Liver (tissue), 9 donors: ENCODE measurements around the gene CDKN1B. TPM values are rescaled to one million over a fixed set of nuclear protein-coding genes. Genes with fewer than 3 reads are reported as not detected.

Experiments
- DNase-seq: peaks from one replicate; pipeline ENCODE4 v3.0.0-alpha.2; 2017; ENCODE audit warnings: low spot score
- H3K27ac ChIP-seq, 2 donors: one replicate each; pipeline ENCODE4 v1.7.0; 2013; ENCODE audit warnings: inconsistent platforms in 2 of 2, low read length in 2 of 2, control low read depth in 1 of 2, low read depth in 1 of 2, mild to moderate bottlenecking in 1 of 2
- H3K27me3 ChIP-seq, 4 donors: one replicate each; pipeline versions ENCODE4 v1.6.1 to v1.7.0; 2013; ENCODE audit warnings: low read length in 3 of 4, inconsistent platforms in 1 of 4, mild to moderate bottlenecking in 1 of 4, moderate library complexity in 1 of 4; ENCODE audit not compliant: control insufficient read depth in 4 of 4, insufficient read depth in 4 of 4
- H3K36me3 ChIP-seq, 4 donors: one replicate each; pipeline versions ENCODE4 v1.6.1 to v1.7.0; 2013; ENCODE audit warnings: low read length in 3 of 4, mild to moderate bottlenecking in 3 of 4, low read depth in 1 of 4, moderate library complexity in 1 of 4; ENCODE audit not compliant: control insufficient read depth in 4 of 4, insufficient read depth in 3 of 4
- H3K4me1 ChIP-seq, 4 donors: one replicate each; pipeline versions ENCODE4 v1.6.1 to v1.7.0; 2013; ENCODE audit warnings: low read length in 3 of 4, mild to moderate bottlenecking in 3 of 4, moderate library complexity in 1 of 4; ENCODE audit not compliant: control insufficient read depth in 4 of 4, insufficient read depth in 4 of 4
- H3K4me3 ChIP-seq, 3 donors: one replicate each; pipeline versions ENCODE4 v1.6.1 to v1.7.0; 2013; ENCODE audit warnings: low read length in 3 of 3, control low read depth in 1 of 3, low read depth in 1 of 3, mild to moderate bottlenecking in 1 of 3
- H3K9ac ChIP-seq, 2 donors: one replicate each; pipeline ENCODE4 v1.7.0; 2013; ENCODE audit warnings: low read length in 2 of 2, mild to moderate bottlenecking in 2 of 2, moderate library complexity in 2 of 2, control low read depth in 1 of 2, low read depth in 1 of 2
- H3K9me3 ChIP-seq, 4 donors: one replicate each; pipeline versions ENCODE4 v1.6.1 to v1.7.0; 2013; ENCODE audit warnings: low read length in 3 of 4; ENCODE audit not compliant: control insufficient read depth in 4 of 4
- EGR1 ChIP-seq, 2 donors: IDR thresholded peaks; 2 replicates each; pipeline ENCODE4 v1.6.1; 2016 to 2018; ENCODE audit warnings: antibody characterized with exemption in 2 of 2, low read depth in 2 of 2
- FOXA1 ChIP-seq: IDR thresholded peaks from 2 replicates; pipeline ENCODE4 v1.6.1; 2016; ENCODE audit warnings: antibody characterized with exemption
- FOXA2 ChIP-seq: IDR thresholded peaks from 2 replicates; pipeline ENCODE4 v1.6.1; 2016; ENCODE audit warnings: antibody characterized with exemption
- GABPA ChIP-seq, 2 donors: IDR thresholded peaks in 1 of 2; conservative IDR thresholded peaks in 1 of 2; 2 replicates each; pipeline ENCODE4 v1.6.1; 2016; ENCODE audit warnings: antibody characterized with exemption in 2 of 2, mild to moderate bottlenecking in 1 of 2, moderate library complexity in 1 of 2
- HNF4A ChIP-seq, 2 donors: conservative IDR thresholded peaks; 2 replicates each; pipeline ENCODE4 v1.6.1; 2016; ENCODE audit warnings: antibody characterized with exemption in 2 of 2, mild to moderate bottlenecking in 2 of 2
- HNF4G ChIP-seq: IDR thresholded peaks from 2 replicates; pipeline ENCODE4 v1.6.1; 2016; ENCODE audit warnings: antibody characterized with exemption
- JUND ChIP-seq, 2 donors: IDR thresholded peaks; 2 replicates each; pipeline ENCODE4 v1.6.1; 2016; ENCODE audit warnings: antibody characterized with exemption in 2 of 2
- NR2F2 ChIP-seq: IDR thresholded peaks from 2 replicates; pipeline ENCODE4 v1.6.1; 2016; ENCODE audit warnings: antibody characterized with exemption
- RAD21 ChIP-seq, 2 donors: IDR thresholded peaks; 2 replicates each; pipeline ENCODE4 v1.6.1; 2016; ENCODE audit warnings: antibody characterized with exemption in 2 of 2, mild to moderate bottlenecking in 2 of 2
- RXRA ChIP-seq, 2 donors: IDR thresholded peaks; 2 replicates each; pipeline ENCODE4 v1.6.1; 2017 to 2018; ENCODE audit warnings: antibody characterized with exemption in 2 of 2, mild to moderate bottlenecking in 1 of 2
- SP1 ChIP-seq: IDR thresholded peaks from 2 replicates; pipeline ENCODE4 v1.6.1; 2018; ENCODE audit warnings: antibody characterized with exemption, mild to moderate bottlenecking
- TAF1 ChIP-seq: conservative IDR thresholded peaks from 2 replicates; pipeline ENCODE4 v1.6.1; 2016; ENCODE audit warnings: antibody characterized with exemption, mild to moderate bottlenecking
- YY1 ChIP-seq: IDR thresholded peaks from 2 replicates; pipeline ENCODE4 v1.6.1; 2016; ENCODE audit warnings: antibody characterized with exemption, mild to moderate bottlenecking
- WGBS: extraction: QIAGEN DNeasy Blood & Tissue Kit; methylation state at CpG from one replicate; pipeline ENCODE4 v1.1.7; 2013; 5-methylcytosine and 5-hydroxymethylcytosine counted together
- polyA plus RNA-seq, 2 donors: library from polyadenylated mRNA; stranded (reverse) in 1 of 2; unstranded in 1 of 2; fragments of 200-250 nt in 1 of 2; fragments of >200 nt in 1 of 2; fragmentation: Nextera tagmentation in 1 of 2; extraction: Ambion mirVana in 1 of 2; gene quantifications; one replicate each; pipeline versions ENCODE4 v1.2.1 to v1.2.3, GENCODE V29; 2013 to 2015
- total RNA-seq, 2 donors: library from RNA; depleted of rRNA; stranded (reverse); fragments of >200 nt; gene quantifications; one replicate each; pipeline ENCODE4 v1.2.3, GENCODE V29; 2014
- TF ChIP-seq, protein P1 (sequence below): IDR thresholded peaks from 2 replicates; pipeline ENCODE4 v1.6.1; 2016; ENCODE audit warnings: antibody characterized with exemption
- TF ChIP-seq, protein P2 (sequence below): IDR thresholded peaks from 2 replicates; pipeline ENCODE4 v1.6.1; 2016; ENCODE audit warnings: antibody characterized with exemption
- TF ChIP-seq, protein P3 (sequence below): IDR thresholded peaks from 2 replicates; pipeline ENCODE4 v1.6.1; 2016; ENCODE audit warnings: antibody characterized with exemption, mild to moderate bottlenecking
- TF ChIP-seq, protein P4 (sequence below): fragments of 150-350 bp; IDR thresholded peaks from 2 replicates; pipeline ENCODE4 v1.5.1; 2017; ENCODE audit warnings: improper control_type of control experiment, low read depth, low read length; ENCODE audit not compliant: missing input control
- TF ChIP-seq, protein P5 (sequence below): IDR thresholded peaks from 2 replicates; pipeline ENCODE4 v1.6.1; 2016; ENCODE audit warnings: antibody characterized with exemption
- donor health status: healthy.
- donor health status: healthy.
- donor health status: healthy.
- donor health status: healthy.
- donor health status: healthy.

The CDKN1B gene
- total and polyA plus RNA-seq, 4 donors, result 7.8 to 67.5 (median 22.5) TPM

DNA sequence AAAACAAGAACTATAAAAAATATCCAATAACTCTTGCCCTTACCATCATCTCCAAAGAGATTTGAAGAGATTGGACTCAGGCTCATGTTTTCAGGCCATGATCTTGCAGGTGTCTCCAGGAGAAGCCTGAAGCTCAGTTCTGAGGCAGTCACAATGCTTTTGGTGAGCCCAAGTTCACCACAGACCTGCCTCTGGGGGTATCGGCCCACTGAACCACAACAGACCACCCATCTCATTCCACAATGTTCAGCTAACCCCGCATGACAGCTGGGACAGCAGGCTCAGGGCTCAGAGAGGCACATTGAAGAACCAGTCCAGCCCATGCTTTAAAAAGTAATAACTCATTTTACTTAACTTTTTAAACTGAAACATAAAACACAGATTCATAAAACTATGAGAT is 40.0 kb downstream of the CDKN1B start:
- Histone ChIP-seq H3K9me3 (no peaks in the 10 kb centered on the region), H3K27ac (no peak overlapping the region), H3K4me1 (no peaks in the 10 kb centered on the region), H3K27me3 (no peaks in the 10 kb centered on the region), H3K9ac (no peak overlapping the region), H3K4me3 (no peak overlapping the region), H3K36me3 (no peaks in the 10 kb centered on the region)
- WGBS, result 92% methylated on average over 2 of the region's 2 CpGs
- no peak for DNase-seq
- no peak for TF ChIP-seq RXRA (IDR thresholded peaks at IDR 0.05)
- no peak for TF ChIP-seq GABPA (IDR thresholded peaks at IDR 0.05 in 1 of 2, conservative IDR thresholded peaks at IDR 0.05 in 1 of 2)
- TF ChIP-seq, protein P1, sequence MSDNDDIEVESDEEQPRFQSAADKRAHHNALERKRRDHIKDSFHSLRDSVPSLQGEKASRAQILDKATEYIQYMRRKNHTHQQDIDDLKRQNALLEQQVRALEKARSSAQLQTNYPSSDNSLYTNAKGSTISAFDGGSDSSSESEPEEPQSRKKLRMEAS, result no peak
- no peak for TF ChIP-seq SP1
- TF ChIP-seq, protein P2, sequence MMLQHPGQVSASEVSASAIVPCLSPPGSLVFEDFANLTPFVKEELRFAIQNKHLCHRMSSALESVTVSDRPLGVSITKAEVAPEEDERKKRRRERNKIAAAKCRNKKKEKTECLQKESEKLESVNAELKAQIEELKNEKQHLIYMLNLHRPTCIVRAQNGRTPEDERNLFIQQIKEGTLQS, result no peak
- TF ChIP-seq HNF4A (conservative IDR thresholded peaks at IDR 0.05), result no peak
- TF ChIP-seq, protein P3, sequence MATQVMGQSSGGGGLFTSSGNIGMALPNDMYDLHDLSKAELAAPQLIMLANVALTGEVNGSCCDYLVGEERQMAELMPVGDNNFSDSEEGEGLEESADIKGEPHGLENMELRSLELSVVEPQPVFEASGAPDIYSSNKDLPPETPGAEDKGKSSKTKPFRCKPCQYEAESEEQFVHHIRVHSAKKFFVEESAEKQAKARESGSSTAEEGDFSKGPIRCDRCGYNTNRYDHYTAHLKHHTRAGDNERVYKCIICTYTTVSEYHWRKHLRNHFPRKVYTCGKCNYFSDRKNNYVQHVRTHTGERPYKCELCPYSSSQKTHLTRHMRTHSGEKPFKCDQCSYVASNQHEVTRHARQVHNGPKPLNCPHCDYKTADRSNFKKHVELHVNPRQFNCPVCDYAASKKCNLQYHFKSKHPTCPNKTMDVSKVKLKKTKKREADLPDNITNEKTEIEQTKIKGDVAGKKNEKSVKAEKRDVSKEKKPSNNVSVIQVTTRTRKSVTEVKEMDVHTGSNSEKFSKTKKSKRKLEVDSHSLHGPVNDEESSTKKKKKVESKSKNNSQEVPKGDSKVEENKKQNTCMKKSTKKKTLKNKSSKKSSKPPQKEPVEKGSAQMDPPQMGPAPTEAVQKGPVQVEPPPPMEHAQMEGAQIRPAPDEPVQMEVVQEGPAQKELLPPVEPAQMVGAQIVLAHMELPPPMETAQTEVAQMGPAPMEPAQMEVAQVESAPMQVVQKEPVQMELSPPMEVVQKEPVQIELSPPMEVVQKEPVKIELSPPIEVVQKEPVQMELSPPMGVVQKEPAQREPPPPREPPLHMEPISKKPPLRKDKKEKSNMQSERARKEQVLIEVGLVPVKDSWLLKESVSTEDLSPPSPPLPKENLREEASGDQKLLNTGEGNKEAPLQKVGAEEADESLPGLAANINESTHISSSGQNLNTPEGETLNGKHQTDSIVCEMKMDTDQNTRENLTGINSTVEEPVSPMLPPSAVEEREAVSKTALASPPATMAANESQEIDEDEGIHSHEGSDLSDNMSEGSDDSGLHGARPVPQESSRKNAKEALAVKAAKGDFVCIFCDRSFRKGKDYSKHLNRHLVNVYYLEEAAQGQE, result no peak
- TF ChIP-seq, protein P4, sequence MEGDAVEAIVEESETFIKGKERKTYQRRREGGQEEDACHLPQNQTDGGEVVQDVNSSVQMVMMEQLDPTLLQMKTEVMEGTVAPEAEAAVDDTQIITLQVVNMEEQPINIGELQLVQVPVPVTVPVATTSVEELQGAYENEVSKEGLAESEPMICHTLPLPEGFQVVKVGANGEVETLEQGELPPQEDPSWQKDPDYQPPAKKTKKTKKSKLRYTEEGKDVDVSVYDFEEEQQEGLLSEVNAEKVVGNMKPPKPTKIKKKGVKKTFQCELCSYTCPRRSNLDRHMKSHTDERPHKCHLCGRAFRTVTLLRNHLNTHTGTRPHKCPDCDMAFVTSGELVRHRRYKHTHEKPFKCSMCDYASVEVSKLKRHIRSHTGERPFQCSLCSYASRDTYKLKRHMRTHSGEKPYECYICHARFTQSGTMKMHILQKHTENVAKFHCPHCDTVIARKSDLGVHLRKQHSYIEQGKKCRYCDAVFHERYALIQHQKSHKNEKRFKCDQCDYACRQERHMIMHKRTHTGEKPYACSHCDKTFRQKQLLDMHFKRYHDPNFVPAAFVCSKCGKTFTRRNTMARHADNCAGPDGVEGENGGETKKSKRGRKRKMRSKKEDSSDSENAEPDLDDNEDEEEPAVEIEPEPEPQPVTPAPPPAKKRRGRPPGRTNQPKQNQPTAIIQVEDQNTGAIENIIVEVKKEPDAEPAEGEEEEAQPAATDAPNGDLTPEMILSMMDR, result no peak
- TF ChIP-seq FOXA2, result no peak
- TF ChIP-seq FOXA1, result no peak

DNA sequence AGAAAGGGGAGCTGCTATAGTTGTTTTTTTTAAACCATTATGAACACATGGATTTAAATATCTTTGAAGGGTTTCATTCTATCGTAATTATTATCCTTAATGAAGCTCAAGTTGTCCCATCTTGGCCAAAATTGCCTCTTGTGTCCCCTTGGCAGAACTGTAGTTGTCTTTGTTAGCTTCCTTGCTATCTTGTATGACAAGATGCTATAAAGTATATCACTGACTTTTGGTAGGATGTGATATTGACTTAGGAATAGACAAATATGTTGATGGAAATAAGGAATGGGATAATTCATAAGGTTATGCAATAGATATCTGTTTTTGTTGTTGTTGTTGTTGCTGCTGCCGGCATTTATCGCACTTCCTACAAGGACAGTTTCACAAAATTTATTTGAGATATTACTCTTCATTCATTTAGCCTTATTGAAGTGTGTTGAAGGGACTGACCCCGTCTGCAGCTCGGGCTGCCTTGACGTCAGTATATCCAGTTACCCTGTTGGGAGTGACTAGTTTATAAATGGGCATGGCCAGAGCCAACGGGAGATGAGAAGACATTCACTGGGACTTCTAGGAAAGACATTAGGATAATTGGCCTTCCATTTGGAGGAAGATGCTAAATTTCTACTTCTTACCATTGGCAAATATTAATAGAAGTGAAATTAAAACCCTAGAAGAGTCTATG is 42.2 kb downstream of the CDKN1B start:
- Histone ChIP-seq H3K9me3 (no peaks in the 10 kb centered on the region), H3K36me3 (no peaks in the 10 kb centered on the region), H3K4me1 (no peaks in the 10 kb centered on the region), H3K27ac (no peak overlapping the region), H3K27me3 (no peaks in the 10 kb centered on the region), H3K9ac (no peak overlapping the region), H3K4me3 (no peak overlapping the region)
- 97% methylated on average over 7 of the region's 7 CpGs for WGBS
- DNase-seq, result no peak
- TF ChIP-seq RXRA (IDR thresholded peaks at IDR 0.05), result no peak
- no peak for TF ChIP-seq YY1
- no peak for TF ChIP-seq NR2F2
- no peak for TF ChIP-seq RAD21 (IDR thresholded peaks at IDR 0.05)
- TF ChIP-seq GABPA (IDR thresholded peaks at IDR 0.05 in 1 of 2, conservative IDR thresholded peaks at IDR 0.05 in 1 of 2), result no peak
- no peak for TF ChIP-seq HNF4G
- no peak for TF ChIP-seq FOXA1
- TF ChIP-seq, protein P2, result no peak
- TF ChIP-seq JUND (IDR thresholded peaks at IDR 0.05), result no peak
- TF ChIP-seq TAF1, result no peak
- TF ChIP-seq, protein P1, result no peak
- TF ChIP-seq, protein P5, sequence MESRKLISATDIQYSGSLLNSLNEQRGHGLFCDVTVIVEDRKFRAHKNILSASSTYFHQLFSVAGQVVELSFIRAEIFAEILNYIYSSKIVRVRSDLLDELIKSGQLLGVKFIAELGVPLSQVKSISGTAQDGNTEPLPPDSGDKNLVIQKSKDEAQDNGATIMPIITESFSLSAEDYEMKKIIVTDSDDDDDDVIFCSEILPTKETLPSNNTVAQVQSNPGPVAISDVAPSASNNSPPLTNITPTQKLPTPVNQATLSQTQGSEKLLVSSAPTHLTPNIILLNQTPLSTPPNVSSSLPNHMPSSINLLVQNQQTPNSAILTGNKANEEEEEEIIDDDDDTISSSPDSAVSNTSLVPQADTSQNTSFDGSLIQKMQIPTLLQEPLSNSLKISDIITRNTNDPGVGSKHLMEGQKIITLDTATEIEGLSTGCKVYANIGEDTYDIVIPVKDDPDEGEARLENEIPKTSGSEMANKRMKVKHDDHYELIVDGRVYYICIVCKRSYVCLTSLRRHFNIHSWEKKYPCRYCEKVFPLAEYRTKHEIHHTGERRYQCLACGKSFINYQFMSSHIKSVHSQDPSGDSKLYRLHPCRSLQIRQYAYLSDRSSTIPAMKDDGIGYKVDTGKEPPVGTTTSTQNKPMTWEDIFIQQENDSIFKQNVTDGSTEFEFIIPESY, result no peak
- no peak for TF ChIP-seq FOXA2
- no peak for TF ChIP-seq EGR1 (IDR thresholded peaks at IDR 0.05; ENCODE audit: low read depth in 2 of 2)
- no peak for TF ChIP-seq SP1
- no peak for TF ChIP-seq HNF4A (conservative IDR thresholded peaks at IDR 0.05)
- TF ChIP-seq, protein P4, result no peak
